Measurements from ENCODE around the gene PCDHB11.
"Not testable (repeated sequence)": the region's sequence is repeated elsewhere in the genome, so short reads cannot be mapped to it uniquely, and the experiment has no call there.

Gene PCDHB11

GRCh38 chr5:141199359-141200235 lies at the start of gene PCDHB11:
TSS of gene PCDHB11 (plus strand) at chr5:141199627. CDS start at chr5:141199775, 148 bp downstream.
- no peak for DNase-seq (ENCODE audit: low read depth in 2 of 2)

- DNase-seq (ENCODE audit: low read depth in 2 of 2) = no peak
These were observed 49.6 kb upstream of the PCDHB11 start, which contains the start of gene PCDHB6 for GRCh38 chr5:141149812-141150211. TSS of gene PCDHB6 (plus strand) at chr5:141150057. CDS start at chr5:141150258, 201 bp downstream.

- DNase-seq (ENCODE audit: low read depth in 2 of 2) = no peak
These were observed 49.0 kb upstream of the PCDHB11 start for GRCh38 chr5:141150224-141150992.

- DNase-seq (ENCODE audit: low read depth in 2 of 2) = no peak
These were observed 48.5 kb upstream of the PCDHB11 start for GRCh38 chr5:141150993-141151325.

GRCh38 chr5:141151632-141152031 lies 47.8 kb upstream of the PCDHB11 start:
- not testable (repeated sequence) for DNase-seq (ENCODE audit: low read depth in 2 of 2)

GRCh38 chr5:141152096-141152495 lies 47.3 kb upstream of the PCDHB11 start:
- DNase-seq (ENCODE audit: low read depth in 2 of 2) = not testable (repeated sequence)

GRCh38 chr5:141155540-141156374 lies 43.7 kb upstream of the PCDHB11 start:
- DNase-seq (ENCODE audit: low read depth in 2 of 2) = no peak

- not testable (repeated sequence) for DNase-seq (ENCODE audit: low read depth in 2 of 2)
These were observed 42.1 kb upstream of the PCDHB11 start for GRCh38 chr5:141157356-141157755.

- not testable (repeated sequence) for DNase-seq (ENCODE audit: low read depth in 2 of 2)
These were observed 41.5 kb upstream of the PCDHB11 start for GRCh38 chr5:141157901-141158300.

GRCh38 chr5:141172381-141173204 lies 26.8 kb upstream of the PCDHB11 start, which contains the start of gene PCDHB7:
TSS of gene PCDHB7 (plus strand) at chr5:141172644. CDS start at chr5:141172836, 192 bp downstream.
- DNase-seq (ENCODE audit: low read depth in 2 of 2) = no peak

GRCh38 chr5:141174291-141175104 lies 24.9 kb upstream of the PCDHB11 start:
- DNase-seq (ENCODE audit: low read depth in 2 of 2) = not testable (repeated sequence)

- no peak for DNase-seq (ENCODE audit: low read depth in 2 of 2)
These were observed 23.5 kb upstream of the PCDHB11 start for GRCh38 chr5:141175933-141176332.

- DNase-seq (ENCODE audit: low read depth in 2 of 2) = not testable (repeated sequence)
These were observed 21.7 kb upstream of the PCDHB11 start, which contains the start of gene PCDHB8 for GRCh38 chr5:141177577-141178191. TSS of gene PCDHB8 (plus strand) at chr5:141177790. CDS start at chr5:141178035, 245 bp downstream.

GRCh38 chr5:141179371-141179770 lies 20.1 kb upstream of the PCDHB11 start:
- not testable (repeated sequence) for DNase-seq (ENCODE audit: low read depth in 2 of 2)

GRCh38 chr5:141179876-141180275 lies 19.6 kb upstream of the PCDHB11 start:
- DNase-seq (ENCODE audit: low read depth in 2 of 2) = not testable (repeated sequence)

GRCh38 chr5:141180313-141180712 lies 19.1 kb upstream of the PCDHB11 start:
- DNase-seq (ENCODE audit: low read depth in 2 of 2) = no peak

- DNase-seq (ENCODE audit: low read depth in 2 of 2) = no peak
These were observed 17.2 kb upstream of the PCDHB11 start, which contains the start of gene PCDHB16 for GRCh38 chr5:141182248-141182647. TSS of gene PCDHB16 (plus strand) at chr5:141182387. CDS start at chr5:141182560, 173 bp downstream.

GRCh38 chr5:141184117-141184855 lies 15.1 kb upstream of the PCDHB11 start:
- DNase-seq (ENCODE audit: low read depth in 2 of 2) = not testable (repeated sequence)

Measured in fibroblast of skin of left biceps (primary cell).